Hepatocyte (in vitro differentiated cells): Measurements from ENCODE around the gene DNAJC5. TPM values are rescaled to one million over a fixed set of nuclear protein-coding genes. Genes with fewer than 3 reads are reported as not detected.

Experiments
- DNase-seq: peaks from one replicate; pipeline ENCODE4 v3.0.0-alpha.2; 2016; ENCODE audit warnings: low spot score
- H2AFZ ChIP-seq: fragments of 200-600 bp; sonication (generic); 2 replicates; pipeline ENCODE4 v1.6.0; 2016; ENCODE audit warnings: antibody characterized with exemption, mild to moderate bottlenecking
- H3K27ac ChIP-seq: fragments of 200-600 bp; sonication (generic); 2 replicates; pipeline ENCODE4 v1.5.1; 2016; ENCODE audit warnings: mild to moderate bottlenecking
- H3K27me3 ChIP-seq: fragments of 200-600 bp; sonication (generic); 2 replicates; pipeline ENCODE4 v1.6.1; 2016
- H3K36me3 ChIP-seq: fragments of 200-600 bp; sonication (generic); replicated peaks from 2 replicates; pipeline ENCODE4 v1.5.1; 2016; ENCODE audit warnings: low read depth; ENCODE audit not compliant: insufficient read depth
- H3K4me1 ChIP-seq: fragments of 200-600 bp; sonication (generic); 2 replicates; pipeline ENCODE4 v1.5.1; 2016; ENCODE audit warnings: mild to moderate bottlenecking, moderate library complexity; ENCODE audit not compliant: insufficient read depth
- H3K4me2 ChIP-seq: fragments of 200-600 bp; sonication (generic); 2 replicates; pipeline ENCODE4 v1.6.0; 2016
- H3K4me3 ChIP-seq: fragments of 200-600 bp; sonication (generic); 2 replicates; pipeline ENCODE4 v1.5.1; 2016; ENCODE audit warnings: mild to moderate bottlenecking
- H3K79me2 ChIP-seq: fragments of 200-600 bp; sonication (generic); 2 replicates; pipeline ENCODE4 v1.6.0; 2017; ENCODE audit warnings: mild to moderate bottlenecking
- H3K9me2 ChIP-seq: fragments of 200-600 bp; sonication (generic); replicated peaks from 2 replicates; pipeline ENCODE4 v1.6.0; 2017; ENCODE audit warnings: mild to moderate bottlenecking; ENCODE audit not compliant: insufficient read depth
- H3K9me3 ChIP-seq: fragments of 200-600 bp; sonication (generic); 2 replicates; pipeline ENCODE4 v1.5.1; 2016; ENCODE audit warnings: low read depth, mild to moderate bottlenecking
- H4K20me1 ChIP-seq: fragments of 200-600 bp; sonication (generic); 2 replicates; pipeline ENCODE4 v1.6.0; 2016; ENCODE audit warnings: mild to moderate bottlenecking; ENCODE audit not compliant: insufficient read depth, poor library complexity, severe bottlenecking
- CTCF ChIP-seq: fragments of 200-600 bp; sonication (generic); IDR thresholded peaks from 2 replicates; pipeline ENCODE4 v1.5.1; 2016; ENCODE audit warnings: antibody characterized with exemption, mild to moderate bottlenecking; ENCODE audit not compliant: poor library complexity
- EZH2 ChIP-seq: fragments of 200-600 bp; sonication (generic); IDR thresholded peaks from 2 replicates; pipeline ENCODE4 v1.6.1; 2016; ENCODE audit warnings: antibody characterized with exemption, mild to moderate bottlenecking, borderline replicate concordance
- EZH2phosphoT487 ChIP-seq: fragments of 200-600 bp; sonication (generic); IDR thresholded peaks from one replicate; pipeline ENCODE4 v1.6.1; 2018; ENCODE audit warnings: antibody characterized with exemption, mild to moderate bottlenecking, low read depth, moderate library complexity; ENCODE audit not compliant: unreplicated experiment, severe bottlenecking
- WGBS: methylation state at CpG from one replicate; pipeline ENCODE4 v1.1.6; 2016; ENCODE audit warnings: low lambda C conversion rate; ENCODE audit errors: missing lambda C conversion rate; 5-methylcytosine and 5-hydroxymethylcytosine counted together
- polyA plus RNA-seq: library from polyadenylated mRNA; unstranded; fragments of >200 nt; fragmentation: Nextera tagmentation; extraction: Ambion mirVana; gene quantifications from 2 replicates; pipeline ENCODE4 v1.2.1, GENCODE V29; 2016
- total RNA-seq: library from RNA; depleted of rRNA; stranded (reverse); fragments of >200 nt; gene quantifications from 2 replicates; pipeline ENCODE4 v1.2.3, GENCODE V29; 2014

DNAJC5 gene
- total and polyA plus RNA-seq, 2 experiments from 2014 or later: 10.2 to 39.6 TPM

DNA sequence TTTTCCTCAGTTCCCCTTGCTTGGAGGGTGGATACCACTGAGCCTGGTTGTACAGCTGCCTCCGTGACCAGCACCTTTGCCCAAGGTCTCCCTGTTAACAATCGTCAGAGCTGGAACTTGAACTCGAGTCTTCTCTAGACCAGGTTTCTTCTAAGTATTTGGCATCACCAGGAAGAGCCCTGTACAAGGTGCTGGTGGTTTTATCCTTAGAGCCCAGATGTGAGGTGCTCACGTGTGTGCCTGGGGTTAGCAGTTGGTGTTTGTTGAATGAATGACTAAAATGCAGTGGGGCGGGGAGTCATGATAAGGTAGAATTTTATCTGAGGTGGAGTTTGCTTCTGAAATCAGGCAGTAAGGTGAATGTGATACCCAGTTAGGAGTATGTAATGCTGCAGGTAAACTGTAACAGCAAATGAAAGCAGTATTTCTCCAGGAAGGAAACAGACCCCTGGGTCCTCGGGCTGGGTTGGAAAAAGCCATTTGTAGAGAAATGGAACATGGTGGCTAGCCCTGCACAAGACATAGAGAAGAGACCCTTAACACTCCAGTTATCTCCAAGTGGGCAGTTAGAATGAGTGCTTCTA lies 3.1 kb downstream of the DNAJC5 start:
- no peak for DNase-seq
- H3K4me3 ChIP-seq: no peak overlapping the region
- no peak for TF ChIP-seq EZH2phosphoT487
- TF ChIP-seq CTCF: no peak
- no peak for TF ChIP-seq EZH2
- peaks cover 75% of the 10 kb centered on the region for H3K79me2 ChIP-seq
- no peaks in the 10 kb centered on the region for H3K36me3 ChIP-seq
- H3K27ac ChIP-seq: peak overlapping the region; percentile 86
- H4K20me1 ChIP-seq: peaks cover 68% of the 10 kb centered on the region
- no peaks in the 10 kb centered on the region for H3K9me3 ChIP-seq
- 89% methylated on average over 6 of the region's 6 CpGs for WGBS
- H3K27me3 ChIP-seq: no peaks in the 10 kb centered on the region
- no peaks in the 10 kb centered on the region for H3K9me2 ChIP-seq
- H3K4me1 ChIP-seq: peaks cover 14% of the 10 kb centered on the region
- H3K4me2 ChIP-seq: peak overlapping the region; percentile 79
- H2AFZ ChIP-seq: no peak overlapping the region

DNA sequence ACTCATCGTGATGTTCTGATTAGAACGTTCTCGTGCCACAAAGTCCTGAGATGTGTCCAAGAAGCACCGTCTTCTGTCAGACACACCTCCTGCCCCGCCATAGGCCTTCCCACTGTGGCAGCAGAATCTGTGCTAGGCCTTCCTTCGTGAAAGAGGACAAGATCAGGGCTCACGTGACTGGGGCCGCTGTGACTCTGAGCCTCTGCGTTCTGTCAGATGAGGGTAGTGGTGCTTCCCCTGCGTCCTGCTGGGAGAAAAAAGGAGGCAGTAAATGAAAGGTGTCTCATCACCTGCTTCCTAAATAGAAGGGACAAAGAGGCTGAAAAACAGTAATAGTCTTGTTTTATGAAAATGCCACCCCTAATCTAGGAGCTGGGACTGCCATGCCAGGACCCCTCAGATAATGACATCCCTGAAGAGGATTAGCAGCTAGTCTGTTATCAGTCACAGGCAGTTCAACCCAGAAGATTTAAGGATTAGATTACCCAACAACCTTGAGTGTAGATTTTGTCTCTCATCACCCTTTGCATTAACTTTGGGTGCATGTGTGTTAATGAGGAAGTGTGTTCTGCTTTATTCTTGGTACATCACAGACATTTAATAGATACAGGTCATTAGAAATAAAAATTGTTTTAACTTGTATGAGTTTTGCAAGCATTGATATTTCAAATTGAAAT lies 4.1 kb downstream of the DNAJC5 start:
- Histone ChIP-seq H3K4me2 (no peak overlapping the region), H3K9me2 (no peaks in the 10 kb centered on the region), H3K27ac (no peak overlapping the region), H3K9me3 (no peaks in the 10 kb centered on the region), H3K27me3 (no peaks in the 10 kb centered on the region), H3K36me3 (no peaks in the 10 kb centered on the region), H3K4me1 (peaks cover 14% of the 10 kb centered on the region), H3K79me2 (peaks cover 85% of the 10 kb centered on the region), H3K4me3 (no peak overlapping the region), H4K20me1 (peaks cover 78% of the 10 kb centered on the region), H2AFZ (no peak overlapping the region)
- no peak for DNase-seq
- WGBS: 82% methylated on average over 10 of the region's 10 CpGs
- no peak for TF ChIP-seq EZH2phosphoT487
- TF ChIP-seq CTCF: no peak
- no peak for TF ChIP-seq EZH2

DNA sequence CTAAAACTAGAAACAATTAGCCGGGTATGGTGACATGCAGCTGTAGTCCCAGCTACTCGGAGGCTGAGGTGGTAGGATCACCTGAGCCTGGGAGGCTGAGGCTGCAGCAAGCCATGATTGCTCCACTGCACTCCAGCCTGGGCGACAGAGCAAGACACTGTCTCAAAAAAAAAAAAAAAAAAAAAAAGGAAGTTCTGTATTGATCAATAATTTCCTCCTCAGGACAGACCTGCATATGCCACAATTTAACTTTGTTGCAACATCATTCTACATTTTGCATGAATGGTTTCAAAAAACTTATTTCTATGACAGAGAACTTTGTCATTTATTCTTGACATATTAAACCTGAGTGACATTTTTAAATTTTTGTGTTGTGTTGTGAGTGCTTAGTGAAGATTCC lies 5.5 kb downstream of the DNAJC5 start:
- H4K20me1 ChIP-seq: peaks cover 91% of the 10 kb centered on the region
- H3K9me3 ChIP-seq: no peaks in the 10 kb centered on the region
- no peak overlapping the region for H3K27ac ChIP-seq
- peaks cover 14% of the 10 kb centered on the region for H3K4me1 ChIP-seq
- H3K4me3 ChIP-seq: no peak overlapping the region
- no peaks in the 10 kb centered on the region for H3K36me3 ChIP-seq
- no peak overlapping the region for H3K4me2 ChIP-seq
- peaks cover 98% of the 10 kb centered on the region for H3K79me2 ChIP-seq
- WGBS: 100% methylated on average over 3 of the region's 3 CpGs
- no peak overlapping the region for H2AFZ ChIP-seq
- TF ChIP-seq EZH2: no peak
- no peak for TF ChIP-seq CTCF
- no peak for TF ChIP-seq EZH2phosphoT487
- DNase-seq: no peak
- no peaks in the 10 kb centered on the region for H3K9me2 ChIP-seq
- no peaks in the 10 kb centered on the region for H3K27me3 ChIP-seq
